SIG-M5 (cell line): ENCODE data around the gene C1orf185.
"Not testable (repeated sequence)": the region's sequence is repeated elsewhere in the genome, so short reads cannot be mapped to it uniquely, and the experiment has no call there.

Experiments used
- DNase-seq: peaks from one replicate; lab custom pipeline; 2025; lab: John Stamatoyannopoulos, UW

C1orf185 gene

GRCh38 chr1:51101976-51102375 lies at the start of gene C1orf185:
Gene C1orf185 (plus strand): TSS chr1:51102228. CDS start chr1:51102234, 6 bp downstream.
- DNase-seq = no peak

- no peak for DNase-seq
These were observed 43.2 kb upstream of the C1orf185 start for GRCh38 chr1:51058858-51059257.

GRCh38 chr1:51061231-51061918 lies 40.7 kb upstream of the C1orf185 start:
- no peak for DNase-seq

GRCh38 chr1:51063121-51063520 lies 38.9 kb upstream of the C1orf185 start:
- no peak for DNase-seq

GRCh38 chr1:51070011-51070410 lies 32.0 kb upstream of the C1orf185 start:
- DNase-seq = no peak

GRCh38 chr1:51070640-51071039 lies 31.4 kb upstream of the C1orf185 start:
- no peak for DNase-seq

GRCh38 chr1:51071291-51072042 lies 30.6 kb upstream of the C1orf185 start:
- DNase-seq = no peak

GRCh38 chr1:51072043-51072439 lies 30.0 kb upstream of the C1orf185 start:
- no peak for DNase-seq

- DNase-seq = no peak
These were observed 29.4 kb upstream of the C1orf185 start for GRCh38 chr1:51072651-51073050.

- DNase-seq = no peak
These were observed 28.6 kb upstream of the C1orf185 start for GRCh38 chr1:51073456-51073855.

GRCh38 chr1:51086496-51087271 lies 15.3 kb upstream of the C1orf185 start:
- no peak for DNase-seq

GRCh38 chr1:51088474-51088873 lies 13.6 kb upstream of the C1orf185 start:
- DNase-seq = no peak

GRCh38 chr1:51093581-51093980 lies 8.4 kb upstream of the C1orf185 start:
- DNase-seq = no peak

GRCh38 chr1:51097171-51097570 lies 4.9 kb upstream of the C1orf185 start:
- DNase-seq = no peak

GRCh38 chr1:51100264-51100880 lies 1.7 kb upstream of the C1orf185 start:
- DNase-seq = no peak

- DNase-seq = no peak
These were observed 12.1 kb downstream of the C1orf185 start for GRCh38 chr1:51114137-51114536.

GRCh38 chr1:51115714-51116404 lies 13.8 kb downstream of the C1orf185 start:
- DNase-seq = no peak

- DNase-seq = no peak
These were observed 17.3 kb downstream of the C1orf185 start for GRCh38 chr1:51119331-51119730.

GRCh38 chr1:51120629-51121028 lies 18.6 kb downstream of the C1orf185 start:
- DNase-seq = no peak

GRCh38 chr1:51127152-51127551 lies 25.1 kb downstream of the C1orf185 start:
- DNase-seq = not testable (repeated sequence)

- no peak for DNase-seq
These were observed 29.2 kb downstream of the C1orf185 start for GRCh38 chr1:51131185-51131584.

- DNase-seq = no peak
These were observed 31.0 kb downstream of the C1orf185 start for GRCh38 chr1:51133045-51133444.
